H9 (cell line): ENCODE measurements around the gene NKAIN4. TPM values are rescaled to one million over a fixed set of nuclear protein-coding genes. Genes with fewer than 3 reads are reported as not detected.

Experiments
- DNase-seq: peaks from one replicate; pipeline ENCODE4 v3.0.0-alpha.2; 2017
- H2AFZ ChIP-seq: one replicate; pipeline ENCODE4 v1.6.1; 2013; ENCODE audit warnings: mild to moderate bottlenecking, low read length, control low read depth, moderate library complexity
- H2AK5ac ChIP-seq: 2 replicates; pipeline ENCODE4 v1.6.1; 2013; ENCODE audit warnings: low read length, control low read depth, mixed read lengths; ENCODE audit not compliant: insufficient read length
- H2BK120ac ChIP-seq: one replicate; pipeline ENCODE4 v1.6.1; 2013; ENCODE audit warnings: low read depth, mild to moderate bottlenecking, low read length, control low read depth, inconsistent platforms; ENCODE audit not compliant: poor library complexity, severe bottlenecking
- H2BK12ac ChIP-seq: 2 replicates; pipeline ENCODE4 v1.6.1; 2013; ENCODE audit warnings: low read length, control low read depth, mixed read lengths, low read depth; ENCODE audit not compliant: insufficient read length
- H2BK15ac ChIP-seq: 2 replicates; pipeline ENCODE4 v1.6.1; 2013; ENCODE audit warnings: low read depth, low read length, control low read depth
- H2BK20ac ChIP-seq: one replicate; pipeline ENCODE4 v1.6.1; 2013; ENCODE audit warnings: low read depth, mild to moderate bottlenecking, low read length, control low read depth, inconsistent platforms; ENCODE audit not compliant: poor library complexity, severe bottlenecking
- H2BK5ac ChIP-seq: 2 replicates; pipeline ENCODE4 v1.6.1; 2013; ENCODE audit warnings: low read length, control low read depth, mixed read lengths; ENCODE audit not compliant: insufficient read length
- H3K14ac ChIP-seq: 2 replicates; pipeline ENCODE4 v1.6.1; 2013; ENCODE audit warnings: low read length, control low read depth; ENCODE audit not compliant: insufficient read depth
- H3K18ac ChIP-seq: 2 replicates; pipeline ENCODE4 v1.6.1; 2013; ENCODE audit warnings: low read depth, mild to moderate bottlenecking, mixed read lengths, low read length, control low read depth; ENCODE audit not compliant: insufficient read length
- H3K23ac ChIP-seq: 2 replicates; pipeline ENCODE4 v1.6.1; 2013; ENCODE audit warnings: low read length, control low read depth, mixed read lengths, low read depth; ENCODE audit not compliant: insufficient read length
- H3K23me2 ChIP-seq: 2 replicates; pipeline ENCODE4 v1.6.1; 2013; ENCODE audit warnings: low read depth, mild to moderate bottlenecking, mixed read lengths, low read length, control low read depth; ENCODE audit not compliant: insufficient read length, poor library complexity, severe bottlenecking
- H3K27ac ChIP-seq: 2 replicates; pipeline ENCODE4 v1.5.1; 2013; ENCODE audit warnings: low read length, control low read depth, mixed read lengths, low read depth; ENCODE audit not compliant: insufficient read length
- H3K27me3 ChIP-seq: 2 replicates; pipeline ENCODE4 v1.6.1; 2013; ENCODE audit warnings: low read length, control low read depth, inconsistent platforms; ENCODE audit not compliant: insufficient read depth
- H3K4ac ChIP-seq: 2 replicates; pipeline ENCODE4 v1.6.1; 2013; ENCODE audit warnings: low read depth, mild to moderate bottlenecking, control low read depth, inconsistent platforms, low read length, moderate library complexity
- H3K4me1 ChIP-seq: 2 replicates; pipeline ENCODE4 v1.6.1; 2013; ENCODE audit warnings: low read length, control low read depth, inconsistent platforms; ENCODE audit not compliant: insufficient read depth
- H3K4me2 ChIP-seq: 2 replicates; pipeline ENCODE4 v1.6.1; 2013; ENCODE audit warnings: low read length, control low read depth, mixed read lengths; ENCODE audit not compliant: insufficient read length, insufficient read depth
- H3K56ac ChIP-seq: 2 replicates; pipeline ENCODE4 v1.6.1; 2013; ENCODE audit warnings: low read depth, mild to moderate bottlenecking, mixed read lengths, low read length, control low read depth; ENCODE audit not compliant: insufficient read length
- H3K79me1 ChIP-seq: 2 replicates; pipeline ENCODE4 v1.6.1; 2013; ENCODE audit warnings: low read depth, mild to moderate bottlenecking, moderate library complexity, low read length, control low read depth, inconsistent platforms; ENCODE audit not compliant: insufficient read depth, poor library complexity, severe bottlenecking
- H3K79me2 ChIP-seq: 2 replicates; pipeline ENCODE4 v1.6.1; 2013; ENCODE audit warnings: low read length, control low read depth, inconsistent platforms; ENCODE audit not compliant: insufficient read depth
- H3K9ac ChIP-seq: 2 replicates; pipeline ENCODE4 v1.6.1; 2013; ENCODE audit warnings: low read length, control low read depth, mixed read lengths; ENCODE audit not compliant: insufficient read length; ENCODE audit errors: extremely low read depth
- H3K9me3 ChIP-seq: one replicate; pipeline ENCODE4 v1.6.1; 2013; ENCODE audit warnings: low read depth, low read length, inconsistent platforms; ENCODE audit not compliant: control insufficient read depth
- H3T11ph ChIP-seq: one replicate; pipeline ENCODE4 v1.6.1; 2013; ENCODE audit warnings: mild to moderate bottlenecking, low read length, control low read depth, inconsistent platforms
- H4K20me1 ChIP-seq: one replicate; pipeline ENCODE4 v1.6.1; 2013; ENCODE audit not compliant: control insufficient read depth, insufficient read length, insufficient read depth
- H4K5ac ChIP-seq: 2 replicates; pipeline ENCODE4 v1.6.1; 2013; ENCODE audit warnings: low read depth, mild to moderate bottlenecking, mixed read lengths, low read length, control low read depth; ENCODE audit not compliant: insufficient read length
- H4K8ac ChIP-seq: replicated peaks from 2 replicates; pipeline ENCODE4 v1.6.1; 2013; ENCODE audit warnings: low read length, control low read depth, mixed read lengths, low read depth; ENCODE audit not compliant: insufficient read length
- H4K91ac ChIP-seq: 2 replicates; pipeline ENCODE4 v1.6.1; 2013; ENCODE audit warnings: low read depth, mild to moderate bottlenecking, moderate library complexity, mixed read lengths, low read length, control low read depth; ENCODE audit not compliant: insufficient read length
- H3K27ac Mint-ChIP-seq, 3 experiments: 2 replicates in 2 of 3; 3 replicates in 1 of 3; pipeline ENCODE4 v1.8.0; 2020 to 2021; ENCODE audit warnings: mixed read lengths in 3 of 3, mild to moderate bottlenecking in 1 of 3, moderate library complexity in 1 of 3
- H3K27me3 Mint-ChIP-seq: 2 replicates; pipeline ENCODE4 v1.8.0; 2021; ENCODE audit warnings: low read depth, mild to moderate bottlenecking, moderate library complexity, mixed read lengths
- H3K36me3 Mint-ChIP-seq, 3 experiments: 2 replicates in 2 of 3; 3 replicates in 1 of 3; pipeline ENCODE4 v1.8.0; 2020 to 2021; ENCODE audit warnings: low read depth in 3 of 3, mixed read lengths in 3 of 3; ENCODE audit not compliant: insufficient read depth in 1 of 3
- H3K4me1 Mint-ChIP-seq, 2 experiments: 2 replicates each; pipeline ENCODE4 v1.8.0; 2020; ENCODE audit warnings: mixed read lengths in 2 of 2
- H3K4me3 Mint-ChIP-seq, 2 experiments: 2 replicates in 1 of 2; 3 replicates in 1 of 2; pipeline ENCODE4 v1.8.0; 2020 to 2021; ENCODE audit warnings: mild to moderate bottlenecking in 2 of 2, mixed read lengths in 2 of 2, moderate library complexity in 1 of 2
- H3K9me3 Mint-ChIP-seq, 2 experiments: 2 replicates in 1 of 2; 3 replicates in 1 of 2; pipeline ENCODE4 v1.8.0; 2020; ENCODE audit warnings: mild to moderate bottlenecking in 2 of 2, mixed read lengths in 2 of 2, moderate library complexity in 1 of 2
- CTCF ChIP-seq: fragments of 200-600 bp; sonication (generic); conservative IDR thresholded peaks from 3 replicates; pipeline ENCODE4 v1.8.0; 2021; ENCODE audit warnings: antibody characterized with exemption, mild to moderate bottlenecking
- WGBS: extraction: QIAGEN DNeasy Blood & Tissue Kit; methylation state at CpG from one replicate; pipeline ENCODE4 v1.1.7; 2013; ENCODE audit warnings: missing lambda C conversion rate, low lambda C conversion rate, mixed read lengths; ENCODE audit not compliant: insufficient read length; ENCODE audit errors: extremely low coverage; 5-methylcytosine and 5-hydroxymethylcytosine counted together
- total RNA-seq: library from RNA; stranded (reverse); gene quantifications from 2 replicates; pipeline ENCODE4 v1.2.1, GENCODE V29; 2021

Gene NKAIN4
- total RNA-seq, 1 experiment from 2014 or later = 20.9 TPM

DNA sequence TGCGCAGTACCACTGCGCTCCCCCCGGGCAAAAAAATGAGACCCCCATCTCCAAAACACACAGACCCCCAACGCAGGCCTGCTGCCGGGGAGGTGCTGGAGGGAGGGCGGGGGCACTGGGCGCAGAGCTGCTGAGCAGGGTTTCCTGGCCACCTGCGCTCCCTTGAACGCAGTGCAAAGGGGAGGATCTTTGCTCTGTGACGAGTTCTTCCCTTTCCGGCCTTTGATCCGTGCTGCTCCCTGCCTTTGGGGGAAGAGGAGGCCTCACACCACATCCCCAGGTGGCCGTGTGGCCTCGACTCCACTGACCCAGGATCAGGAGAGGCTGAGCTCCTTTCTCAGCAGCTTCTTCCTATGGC is 29.8 kb upstream of the NKAIN4 start:
- Histone ChIP-seq H3K79me1 (no peaks in the 10 kb centered on the region), H3K14ac (no peak overlapping the region), H3K79me2 (no peaks in the 10 kb centered on the region), H2BK120ac (no peak overlapping the region), H2BK5ac (no peak overlapping the region), H3K9me3 (no peaks in the 10 kb centered on the region), H2AK5ac (no peak overlapping the region), H3K4me1 (no peaks in the 10 kb centered on the region), H4K20me1 (no peaks in the 10 kb centered on the region), H3K18ac (no peak overlapping the region), H3K56ac (no peak overlapping the region), H3K9ac (no peak overlapping the region), H3K27ac (no peak overlapping the region), H2BK12ac (no peak overlapping the region), H4K5ac (no peak overlapping the region), H3K27me3 (no peaks in the 10 kb centered on the region), H2BK15ac (no peak overlapping the region), H3K23me2 (peaks cover 3% of the 10 kb centered on the region), H3T11ph (no peak overlapping the region), H3K4me2 (no peak overlapping the region), H4K8ac (no peak overlapping the region), H4K91ac (no peak overlapping the region), H3K4ac (no peak overlapping the region), H3K23ac (no peak overlapping the region), H2BK20ac (no peak overlapping the region), H2AFZ (no peak overlapping the region)
- H3K36me3 Mint-ChIP-seq = peaks cover 11 to 68% (median 54%) of the 10 kb centered on the region in 3 experiments; a peak in 6 of 7 replicates
- H3K4me3 Mint-ChIP-seq = no peak overlapping the region
- peak overlapping the region in 1 of 3 experiments; percentile 10; a peak in 3 of 7 replicates for H3K27ac Mint-ChIP-seq
- H3K9me3 Mint-ChIP-seq = no peaks in the 10 kb centered on the region
- no CpG with 5 or more reads among the region's 14 CpGs for WGBS
- H3K27me3 Mint-ChIP-seq = no peaks in the 10 kb centered on the region
- TF ChIP-seq CTCF = no peak
- DNase-seq = no peak
- no peaks in the 10 kb centered on the region for H3K4me1 Mint-ChIP-seq
